GM21423 (cell line): ENCODE data around the gene SH3D19.

Source experiments
- ATAC-seq: cut with Tn5 transposase; IDR thresholded peaks from one replicate; pipeline ENCODE4 v1.9.1; 2021; ENCODE audit warnings: mild to moderate bottlenecking, moderate library complexity; ENCODE audit not compliant: unreplicated experiment

The SH3D19 gene

GRCh38 chr4:151199319-151200190 is 125.8 kb downstream of the SH3D19 start:
- no peak for ATAC-seq

- no peak for ATAC-seq
These were observed 126.7 kb downstream of the SH3D19 start for GRCh38 chr4:151198748-151199147.

GRCh38 chr4:151197247-151197646 is 128.2 kb downstream of the SH3D19 start:
- ATAC-seq = no peak

- no peak for ATAC-seq
These were observed 129.6 kb downstream of the SH3D19 start for GRCh38 chr4:151195801-151196200.

- ATAC-seq = no peak
These were observed 132.0 kb downstream of the SH3D19 start for GRCh38 chr4:151193414-151193813.

GRCh38 chr4:151192556-151193235 is 132.7 kb downstream of the SH3D19 start:
- ATAC-seq = no peak

GRCh38 chr4:151184523-151185458 is 140.6 kb downstream of the SH3D19 start:
- no peak for ATAC-seq

GRCh38 chr4:151182455-151182996 is 142.9 kb downstream of the SH3D19 start:
- no peak for ATAC-seq

GRCh38 chr4:151176685-151177084 is 148.7 kb downstream of the SH3D19 start:
- ATAC-seq = no peak

- ATAC-seq = no peak
These were observed 149.4 kb downstream of the SH3D19 start for GRCh38 chr4:151175754-151176631.

- no peak for ATAC-seq
These were observed 150.2 kb downstream of the SH3D19 start for GRCh38 chr4:151175233-151175632.

GRCh38 chr4:151174784-151175183 is 150.6 kb downstream of the SH3D19 start:
- no peak for ATAC-seq

GRCh38 chr4:151173871-151174270 is 151.5 kb downstream of the SH3D19 start:
- no peak for ATAC-seq

- no peak for ATAC-seq
These were observed 155.5 kb downstream of the SH3D19 start for GRCh38 chr4:151169900-151170299.

GRCh38 chr4:151169223-151169622 is 156.2 kb downstream of the SH3D19 start:
- ATAC-seq = no peak

GRCh38 chr4:151167561-151167960 is 157.8 kb downstream of the SH3D19 start:
- no peak for ATAC-seq

GRCh38 chr4:151166636-151167035 is 158.8 kb downstream of the SH3D19 start:
- no peak for ATAC-seq

GRCh38 chr4:151165205-151166000 is 160.0 kb downstream of the SH3D19 start:
- no peak for ATAC-seq

GRCh38 chr4:151163855-151164254 is 161.6 kb downstream of the SH3D19 start:
- ATAC-seq = no peak
